GM18517 (cell line): ENCODE measurements around the gene SLC9A9.

Experiments used
- ATAC-seq: cut with Tn5 transposase; IDR thresholded peaks from one replicate; pipeline ENCODE4 v1.9.1; 2021; ENCODE audit warnings: mild to moderate bottlenecking, moderate library complexity; ENCODE audit not compliant: unreplicated experiment

The SLC9A9 gene

GRCh38 chr3:143343944-143344343 is 504.3 kb downstream of the SLC9A9 start:
- ATAC-seq: no peak

- no peak for ATAC-seq
These were observed 505.2 kb downstream of the SLC9A9 start for GRCh38 chr3:143343031-143343430.

GRCh38 chr3:143339451-143339850 is 508.8 kb downstream of the SLC9A9 start:
- ATAC-seq: no peak

- ATAC-seq: no peak
These were observed 510.9 kb downstream of the SLC9A9 start for GRCh38 chr3:143337387-143337786.

GRCh38 chr3:143334231-143334630 is 514.0 kb downstream of the SLC9A9 start:
- ATAC-seq: no peak

- ATAC-seq: no peak
These were observed 514.9 kb downstream of the SLC9A9 start for GRCh38 chr3:143333367-143333766.

GRCh38 chr3:143332026-143332425 is 516.2 kb downstream of the SLC9A9 start:
- ATAC-seq: no peak

GRCh38 chr3:143331350-143331749 is 516.9 kb downstream of the SLC9A9 start:
- no peak for ATAC-seq

GRCh38 chr3:143330296-143330868 is 517.9 kb downstream of the SLC9A9 start:
- no peak for ATAC-seq

- ATAC-seq: no peak
These were observed 518.6 kb downstream of the SLC9A9 start for GRCh38 chr3:143329567-143330211.

- ATAC-seq: no peak
These were observed 519.8 kb downstream of the SLC9A9 start for GRCh38 chr3:143328451-143328850.

- ATAC-seq: no peak
These were observed 521.1 kb downstream of the SLC9A9 start for GRCh38 chr3:143326983-143327778.

- ATAC-seq: no peak
These were observed 527.1 kb downstream of the SLC9A9 start for GRCh38 chr3:143321058-143321769.

GRCh38 chr3:143315766-143316165 is 532.5 kb downstream of the SLC9A9 start:
- no peak for ATAC-seq

- no peak for ATAC-seq
These were observed 533.8 kb downstream of the SLC9A9 start for GRCh38 chr3:143314251-143315093.

- ATAC-seq: no peak
These were observed 534.4 kb downstream of the SLC9A9 start for GRCh38 chr3:143313893-143314188.

GRCh38 chr3:143313025-143313892 is 535.0 kb downstream of the SLC9A9 start:
- no peak for ATAC-seq

- ATAC-seq: no peak
These were observed 537.2 kb downstream of the SLC9A9 start for GRCh38 chr3:143311096-143311495.

- no peak for ATAC-seq
These were observed 538.6 kb downstream of the SLC9A9 start for GRCh38 chr3:143309705-143310104.
